ENCODE results near the gene IPO4. TPM values are rescaled to one million over a fixed set of nuclear protein-coding genes. Genes with fewer than 3 reads are reported as not detected.

Gene IPO4
- total and polyA plus RNA-seq, 10 of the 15 experiments (the other 5 are each of a cell fraction or from before 2014, with no cell fraction given): 7.8 to 139 (median 37.6) TPM

DNA sequence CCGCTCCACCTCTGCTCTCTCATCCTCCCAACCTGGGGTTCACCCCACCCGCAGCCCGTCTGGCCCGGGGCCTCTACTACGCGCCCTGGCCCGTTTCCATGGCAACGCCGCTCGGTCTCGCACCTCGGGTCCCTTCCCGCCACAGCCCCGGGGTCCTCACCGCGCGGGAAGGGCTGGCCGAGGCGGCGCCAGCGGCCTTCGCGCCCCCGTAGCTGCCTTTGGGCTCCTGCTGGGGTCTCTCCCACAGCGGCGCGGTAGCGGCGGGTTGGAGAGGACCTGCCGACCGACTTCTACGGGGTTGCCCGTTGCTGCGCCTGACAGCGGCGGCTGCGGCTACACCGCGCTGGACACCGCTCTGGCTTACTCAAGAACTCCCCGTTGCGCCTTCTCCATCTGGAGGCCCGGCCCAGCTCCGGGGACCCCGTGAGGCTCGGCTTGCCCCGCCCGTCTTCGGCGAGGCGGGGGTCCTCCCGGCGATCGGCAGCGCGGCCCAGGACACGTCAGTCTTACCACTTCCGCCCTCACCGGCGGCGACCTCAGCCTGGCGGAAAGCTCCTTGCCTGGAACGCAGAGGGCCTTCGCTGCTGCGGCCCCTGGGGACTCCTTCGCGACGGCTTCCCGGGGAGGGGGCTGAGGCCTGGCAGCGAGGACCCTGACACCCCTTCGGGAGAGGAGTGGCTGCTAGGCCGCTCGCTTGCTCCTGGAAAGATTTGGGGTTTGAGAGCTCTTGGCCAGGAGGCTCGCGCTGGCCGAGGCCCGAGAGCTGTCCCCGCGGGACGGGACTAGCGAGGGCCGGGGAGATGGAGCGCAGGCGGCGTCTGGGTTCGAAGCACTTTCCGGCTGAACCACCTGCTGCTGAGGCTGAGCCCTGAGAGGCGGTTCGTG is 6.8 kb upstream of the IPO4 start, which contains the start of gene TM9SF1:
Gene TM9SF1, minus strand, starts transcription at position 256 of the 885 bp plus-strand sequence. CDS start 422 bp downstream, outside the sequence.
- H3K79me2 ChIP-seq (ENCODE audit: control insufficient read depth, insufficient read depth, low read length): peaks cover 48% of the 10 kb centered on the region
- intact Hi-C loops (cut with micrococcal nuclease; ENCODE audit: unreplicated experiment): loop anchor here (1.0 kb wide), 1 partner anchor 18 kb away; the partner anchor contains the start of gene CHMP4A
- peak within 1 kb of the TSS; percentile 96 for H3K27ac ChIP-seq (ENCODE audit: control insufficient read depth, insufficient read depth)
- peak within 1 kb of the TSS; percentile 68 for H3K4me3 ChIP-seq
- H3K9me3 ChIP-seq (replicated peaks; ENCODE audit: control insufficient read depth, insufficient read depth, low read length): no peaks in the 10 kb centered on the region; the same call in 1 of the 3 replicates
- no TSS peak for BruUV-seq (replicated peaks)
- WGBS (ENCODE audit: insufficient coverage, insufficient replicate concordance, low lambda C conversion rate, missing lambda C conversion rate): 1% methylated on average over 88 of the region's 89 CpGs
- DNase-seq (ENCODE audit: low read depth, low spot score): peak; percentile 52
- H3K27me3 ChIP-seq (replicated peaks in 1 of 2; ENCODE audit: control insufficient read depth in 2 of 2, insufficient read depth in 2 of 2, low read length in 1 of 2): no peaks in the 10 kb centered on the region
- peak; percentile 93 for ATAC-seq
- ChIA-PET CTCF (interaction anchor here (0.8 to 2.9 kb wide), 14 partner anchors 16 to 236 kb away, joined by 3 to 11 read pairs (median 4); partner anchors contain the start of genes CHMP4A, CIDEB, EMC9 and IRF9), RAD21 (ENCODE audit: unreplicated experiment) (interaction anchor here (0.5 to 3.0 kb wide), 13 partner anchors 18 to 103 kb away, joined by 3 to 10 read pairs (median 4); partner anchors contain the start of genes CHMP4A, DCAF11, IRF9 and MDP1), POLR2A (interaction anchor here (0.6 to 3.9 kb wide), 23 partner anchors 8 to 1393 kb away, joined by 3 to 50 read pairs (median 6); partner anchors contain the start of genes CHMP4A, DCAF11, EMC9 and IRF9), SMC1A (ENCODE audit: uncharacterized antibody, unreplicated experiment) (interaction anchor here (0.8 to 2.5 kb wide), 11 partner anchors 10 to 138 kb away, joined by 3 to 10 read pairs (median 4); partner anchors contain the start of genes CHMP4A, DCAF11, NRL and RABGGTA)
- in situ Hi-C loops (cut with MboI): no loop called here
- H3K36me3 ChIP-seq (ENCODE audit: control insufficient read depth in 2 of 2, insufficient read depth in 2 of 2, low read length in 1 of 2): peaks cover 0 to 4% of the 10 kb centered on the region in 2 experiments; a peak in 2 of 4 replicates
- peaks cover 15% of the 10 kb centered on the region for H3K4me1 ChIP-seq (ENCODE audit: control insufficient read depth, insufficient read depth, low read length)
- peak within 1 kb of the TSS; percentile 90 for H3K4me2 ChIP-seq (ENCODE audit: control insufficient read depth, insufficient read depth)
- H4K20me1 ChIP-seq (ENCODE audit: control insufficient read depth, insufficient read depth): no peaks in the 10 kb centered on the region
- FAIRE-seq: no peak
- H2AFZ ChIP-seq (ENCODE audit: control insufficient read depth, low read depth, low read length): peak within 1 kb of the TSS; percentile 98
- H3K9ac ChIP-seq (ENCODE audit: control insufficient read depth, insufficient read depth, low read length): peak within 1 kb of the TSS; percentile 92
- TF ChIP-seq SMC3 (IDR thresholded peaks at IDR 0.05; ENCODE audit: borderline replicate concordance, low read length): peak; percentile 2; the same call in 1 of the 2 replicates
- peak; percentile 76 for TF ChIP-seq POLR2AphosphoS5 (IDR thresholded peaks at IDR 0.05; ENCODE audit: low read length)
- TF ChIP-seq TCF3 (IDR thresholded peaks at IDR 0.05; ENCODE audit: borderline replicate concordance, insufficient read depth, low read depth, low read length): no peak; the same call in 1 of the 2 replicates
- no peak for TF ChIP-seq NFXL1 (IDR thresholded peaks at IDR 0.05; ENCODE audit: borderline replicate concordance)
- TF ChIP-seq CHD4 (IDR thresholded peaks at IDR 0.05): no peak
- TF ChIP-seq, protein P1, sequence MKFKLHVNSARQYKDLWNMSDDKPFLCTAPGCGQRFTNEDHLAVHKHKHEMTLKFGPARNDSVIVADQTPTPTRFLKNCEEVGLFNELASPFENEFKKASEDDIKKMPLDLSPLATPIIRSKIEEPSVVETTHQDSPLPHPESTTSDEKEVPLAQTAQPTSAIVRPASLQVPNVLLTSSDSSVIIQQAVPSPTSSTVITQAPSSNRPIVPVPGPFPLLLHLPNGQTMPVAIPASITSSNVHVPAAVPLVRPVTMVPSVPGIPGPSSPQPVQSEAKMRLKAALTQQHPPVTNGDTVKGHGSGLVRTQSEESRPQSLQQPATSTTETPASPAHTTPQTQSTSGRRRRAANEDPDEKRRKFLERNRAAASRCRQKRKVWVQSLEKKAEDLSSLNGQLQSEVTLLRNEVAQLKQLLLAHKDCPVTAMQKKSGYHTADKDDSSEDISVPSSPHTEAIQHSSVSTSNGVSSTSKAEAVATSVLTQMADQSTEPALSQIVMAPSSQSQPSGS (IDR thresholded peaks at IDR 0.05; ENCODE audit: low read length): no peak
- peak; percentile 94 for TF ChIP-seq CREM (IDR thresholded peaks at IDR 0.05; ENCODE audit: low read depth)
- TF ChIP-seq FOXM1 (IDR thresholded peaks at IDR 0.05; ENCODE audit: low read depth, low read length): no peak
- TF ChIP-seq, protein P2, sequence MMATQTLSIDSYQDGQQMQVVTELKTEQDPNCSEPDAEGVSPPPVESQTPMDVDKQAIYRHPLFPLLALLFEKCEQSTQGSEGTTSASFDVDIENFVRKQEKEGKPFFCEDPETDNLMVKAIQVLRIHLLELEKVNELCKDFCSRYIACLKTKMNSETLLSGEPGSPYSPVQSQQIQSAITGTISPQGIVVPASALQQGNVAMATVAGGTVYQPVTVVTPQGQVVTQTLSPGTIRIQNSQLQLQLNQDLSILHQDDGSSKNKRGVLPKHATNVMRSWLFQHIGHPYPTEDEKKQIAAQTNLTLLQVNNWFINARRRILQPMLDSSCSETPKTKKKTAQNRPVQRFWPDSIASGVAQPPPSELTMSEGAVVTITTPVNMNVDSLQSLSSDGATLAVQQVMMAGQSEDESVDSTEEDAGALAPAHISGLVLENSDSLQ (IDR thresholded peaks at IDR 0.05): peak; percentile 78
- TF ChIP-seq, protein P3, sequence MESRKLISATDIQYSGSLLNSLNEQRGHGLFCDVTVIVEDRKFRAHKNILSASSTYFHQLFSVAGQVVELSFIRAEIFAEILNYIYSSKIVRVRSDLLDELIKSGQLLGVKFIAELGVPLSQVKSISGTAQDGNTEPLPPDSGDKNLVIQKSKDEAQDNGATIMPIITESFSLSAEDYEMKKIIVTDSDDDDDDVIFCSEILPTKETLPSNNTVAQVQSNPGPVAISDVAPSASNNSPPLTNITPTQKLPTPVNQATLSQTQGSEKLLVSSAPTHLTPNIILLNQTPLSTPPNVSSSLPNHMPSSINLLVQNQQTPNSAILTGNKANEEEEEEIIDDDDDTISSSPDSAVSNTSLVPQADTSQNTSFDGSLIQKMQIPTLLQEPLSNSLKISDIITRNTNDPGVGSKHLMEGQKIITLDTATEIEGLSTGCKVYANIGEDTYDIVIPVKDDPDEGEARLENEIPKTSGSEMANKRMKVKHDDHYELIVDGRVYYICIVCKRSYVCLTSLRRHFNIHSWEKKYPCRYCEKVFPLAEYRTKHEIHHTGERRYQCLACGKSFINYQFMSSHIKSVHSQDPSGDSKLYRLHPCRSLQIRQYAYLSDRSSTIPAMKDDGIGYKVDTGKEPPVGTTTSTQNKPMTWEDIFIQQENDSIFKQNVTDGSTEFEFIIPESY (IDR thresholded peaks at IDR 0.05): peak; percentile 85; the same call in 1 of the 2 replicates
- TF ChIP-seq MEF2B (IDR thresholded peaks at IDR 0.05; ENCODE audit: partially characterized antibody, poor library complexity, severe bottlenecking): peak; percentile 97
- no peak for TF ChIP-seq ZNF274 (IDR thresholded peaks at IDR 0.05; ENCODE audit: insufficient read depth, insufficient read length)
- TF ChIP-seq, protein P4, sequence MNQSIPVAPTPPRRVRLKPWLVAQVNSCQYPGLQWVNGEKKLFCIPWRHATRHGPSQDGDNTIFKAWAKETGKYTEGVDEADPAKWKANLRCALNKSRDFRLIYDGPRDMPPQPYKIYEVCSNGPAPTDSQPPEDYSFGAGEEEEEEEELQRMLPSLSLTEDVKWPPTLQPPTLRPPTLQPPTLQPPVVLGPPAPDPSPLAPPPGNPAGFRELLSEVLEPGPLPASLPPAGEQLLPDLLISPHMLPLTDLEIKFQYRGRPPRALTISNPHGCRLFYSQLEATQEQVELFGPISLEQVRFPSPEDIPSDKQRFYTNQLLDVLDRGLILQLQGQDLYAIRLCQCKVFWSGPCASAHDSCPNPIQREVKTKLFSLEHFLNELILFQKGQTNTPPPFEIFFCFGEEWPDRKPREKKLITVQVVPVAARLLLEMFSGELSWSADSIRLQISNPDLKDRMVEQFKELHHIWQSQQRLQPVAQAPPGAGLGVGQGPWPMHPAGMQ (IDR thresholded peaks at IDR 0.05; ENCODE audit: borderline replicate concordance): peak; percentile 95
- peak; percentile 89 for TF ChIP-seq ZNF207 (IDR thresholded peaks at IDR 0.05; ENCODE audit: borderline replicate concordance)
- TF ChIP-seq CREB1 (IDR thresholded peaks at IDR 0.05; ENCODE audit: low read depth): peak; percentile 96

Measured in GM12878 (cell line).